Caco-2 (cell line): Measurements from ENCODE around the gene GINS1. TPM values are rescaled to one million over a fixed set of nuclear protein-coding genes. Genes with fewer than 3 reads are reported as not detected.

ENCODE experiments used
- BruUV-seq: library from RNA; stranded (reverse); fragments of 400-500 nt; replicated peaks from 2 replicates; lab custom pipeline; 2021; lab: Mats Ljungman, UMichigan
- CTCF ChIA-PET: fragments of 300-600 bp; sonication (Branson Sonifier 250); formaldehyde crosslinking; loops from one replicate; lab custom pipeline; 2022; ENCODE audit warnings: antibody characterized with exemption; lab: Charles Lee
- POLR2A ChIA-PET: fragments of 300-600 bp; sonication (Branson Sonifier 250); formaldehyde crosslinking; loops from one replicate; lab custom pipeline; 2022; ENCODE audit warnings: antibody characterized with exemption; lab: Charles Lee
- DNase-seq, 2 experiments: peaks; one replicate each; pipeline versions ENCODE4 v3.0.0 to v3.0.0-alpha.2; 2020 to 2022
- H3K27me3 ChIP-seq: replicated peaks from 2 replicates; pipeline ENCODE4 v1.6.0; 2011; ENCODE audit warnings: low read length; ENCODE audit not compliant: control insufficient read depth, insufficient read depth
- H3K36me3 ChIP-seq: 2 replicates; pipeline ENCODE4 v1.5.1; 2011; ENCODE audit warnings: low read length; ENCODE audit not compliant: control insufficient read depth, insufficient read depth
- H3K4me1 ChIP-seq: fragments of 250-450 bp; sonication (Bioruptor Pico); 2 replicates; pipeline ENCODE4 v1.5.1; 2020; ENCODE audit warnings: mild to moderate bottlenecking
- H3K4me3 ChIP-seq: 2 replicates; pipeline ENCODE4 v1.5.1; 2011; ENCODE audit warnings: low read depth, mild to moderate bottlenecking, control low read depth, low read length
- H3K9me3 ChIP-seq: fragments of 250-450 bp; sonication (Bioruptor Pico); 2 replicates; pipeline ENCODE4 v1.5.1; 2020; ENCODE audit warnings: mild to moderate bottlenecking, moderate library complexity
- H3K27ac Mint-ChIP-seq: one replicate; pipeline ENCODE4 v1.8.0; 2022; ENCODE audit warnings: mixed read lengths; ENCODE audit not compliant: unreplicated experiment
- H3K27me3 Mint-ChIP-seq: one replicate; pipeline ENCODE4 v1.8.0; 2022; ENCODE audit warnings: mixed read lengths; ENCODE audit not compliant: insufficient read depth, unreplicated experiment
- H3K36me3 Mint-ChIP-seq: one replicate; pipeline ENCODE4 v1.8.0; 2022; ENCODE audit warnings: mild to moderate bottlenecking, mixed read lengths; ENCODE audit not compliant: insufficient read depth, unreplicated experiment
- H3K4me1 Mint-ChIP-seq: one replicate; pipeline ENCODE4 v1.8.0; 2022; ENCODE audit warnings: low read depth, mixed read lengths; ENCODE audit not compliant: unreplicated experiment
- H3K4me3 Mint-ChIP-seq: one replicate; pipeline ENCODE4 v1.8.0; 2022; ENCODE audit warnings: mild to moderate bottlenecking, moderate library complexity, mixed read lengths; ENCODE audit not compliant: unreplicated experiment
- H3K9me3 Mint-ChIP-seq: one replicate; pipeline ENCODE4 v1.8.0; 2022; ENCODE audit warnings: mixed read lengths; ENCODE audit not compliant: unreplicated experiment
- intact Hi-C: fragments of 100-400 bp; cut with micrococcal nuclease; formaldehyde crosslinking; loops from one replicate; pipeline ENCODE4 v1.10.0; 2022; ENCODE audit not compliant: unreplicated experiment
- total RNA-seq: library from RNA; stranded (reverse); gene quantifications from 2 replicates; pipeline ENCODE4 v1.2.3, GENCODE V29; 2022
- TF ChIP-seq, protein P1 (sequence below), 2 experiments: fragments of 200-600 bp in 1 of 2; IDR thresholded peaks; 1 replicate in 1 of 2; 2 replicates in 1 of 2; pipeline versions ENCODE4 v1.5.1 to v1.8.0; 2011 to 2022; ENCODE audit warnings: antibody characterized with exemption in 1 of 2, control low read depth in 1 of 2, inconsistent platforms in 1 of 2, low read depth in 1 of 2, low read length in 1 of 2, mild to moderate bottlenecking in 1 of 2, moderate library complexity in 1 of 2; ENCODE audit not compliant: insufficient read depth in 1 of 2, severe bottlenecking in 1 of 2, unreplicated experiment in 1 of 2

Gene GINS1
- total RNA-seq, 1 experiment from 2014 or later, result 50.9 TPM

DNA sequence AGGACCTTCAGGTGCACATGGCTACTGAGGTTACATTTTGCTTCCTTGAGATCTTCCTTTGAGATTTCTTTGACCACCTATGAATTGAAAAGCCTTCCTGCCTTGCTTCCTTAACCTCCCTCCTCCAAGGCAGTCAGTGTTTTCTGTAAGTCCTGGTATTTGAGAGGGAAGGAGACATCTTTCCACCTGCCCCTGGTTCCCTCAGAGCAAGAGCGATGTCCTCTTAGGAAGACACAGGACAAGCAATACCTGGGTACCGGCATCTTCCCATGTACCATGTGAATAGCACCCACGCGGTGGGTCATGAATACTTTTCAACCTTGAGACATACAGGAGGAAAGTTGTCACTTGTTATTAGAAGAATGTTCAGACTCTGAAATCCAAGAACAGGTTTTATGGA, 37.1 kb downstream of the GINS1 start:
- no peak for DNase-seq
- H3K9me3 ChIP-seq, result no peaks in the 10 kb centered on the region
- no peaks in the 10 kb centered on the region for H3K4me1 Mint-ChIP-seq
- H3K36me3 ChIP-seq, result no peaks in the 10 kb centered on the region; the same call in 1 of the 2 replicates
- H3K27me3 Mint-ChIP-seq, result no peaks in the 10 kb centered on the region
- no peaks in the 10 kb centered on the region for H3K9me3 Mint-ChIP-seq
- no peaks in the 10 kb centered on the region for H3K4me1 ChIP-seq
- H3K27ac Mint-ChIP-seq, result no peak overlapping the region
- no peaks in the 10 kb centered on the region for H3K27me3 ChIP-seq
- intact Hi-C loops, result no loop called here
- H3K4me3 Mint-ChIP-seq, result no peak overlapping the region
- H3K4me3 ChIP-seq, result no peak overlapping the region
- TF ChIP-seq, protein P1, sequence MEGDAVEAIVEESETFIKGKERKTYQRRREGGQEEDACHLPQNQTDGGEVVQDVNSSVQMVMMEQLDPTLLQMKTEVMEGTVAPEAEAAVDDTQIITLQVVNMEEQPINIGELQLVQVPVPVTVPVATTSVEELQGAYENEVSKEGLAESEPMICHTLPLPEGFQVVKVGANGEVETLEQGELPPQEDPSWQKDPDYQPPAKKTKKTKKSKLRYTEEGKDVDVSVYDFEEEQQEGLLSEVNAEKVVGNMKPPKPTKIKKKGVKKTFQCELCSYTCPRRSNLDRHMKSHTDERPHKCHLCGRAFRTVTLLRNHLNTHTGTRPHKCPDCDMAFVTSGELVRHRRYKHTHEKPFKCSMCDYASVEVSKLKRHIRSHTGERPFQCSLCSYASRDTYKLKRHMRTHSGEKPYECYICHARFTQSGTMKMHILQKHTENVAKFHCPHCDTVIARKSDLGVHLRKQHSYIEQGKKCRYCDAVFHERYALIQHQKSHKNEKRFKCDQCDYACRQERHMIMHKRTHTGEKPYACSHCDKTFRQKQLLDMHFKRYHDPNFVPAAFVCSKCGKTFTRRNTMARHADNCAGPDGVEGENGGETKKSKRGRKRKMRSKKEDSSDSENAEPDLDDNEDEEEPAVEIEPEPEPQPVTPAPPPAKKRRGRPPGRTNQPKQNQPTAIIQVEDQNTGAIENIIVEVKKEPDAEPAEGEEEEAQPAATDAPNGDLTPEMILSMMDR (IDR thresholded peaks at IDR 0.05; ENCODE audit: insufficient read depth in 1 of 2, low read depth in 1 of 2, low read length in 1 of 2, severe bottlenecking in 1 of 2, unreplicated experiment in 1 of 2), result no peak
- peaks cover 85% of the 10 kb centered on the region for H3K36me3 Mint-ChIP-seq
- BruUV-seq, result no TSS peak
- CTCF ChIA-PET, result no interaction called here
- POLR2A ChIA-PET, result no interaction called here

DNA sequence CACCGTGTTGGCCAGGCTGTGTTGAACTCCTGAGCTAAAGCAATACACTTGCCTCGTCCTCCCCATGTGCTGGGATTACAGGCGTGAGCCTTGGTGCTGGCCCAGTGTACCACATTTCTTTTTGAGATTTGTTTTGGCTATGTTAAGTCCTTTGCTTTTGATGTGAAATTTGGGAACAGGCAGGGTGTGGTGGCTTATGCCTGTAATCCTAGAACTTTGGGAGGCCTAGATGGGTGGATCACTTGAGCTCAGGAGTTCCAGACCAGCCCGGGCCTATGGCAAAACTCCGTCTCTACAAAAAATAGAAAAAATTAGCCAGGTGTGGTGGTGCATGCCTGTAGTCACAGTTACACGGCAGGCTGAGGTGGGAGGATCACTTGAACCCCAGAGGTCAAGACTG, 40.2 kb downstream of the GINS1 start:
- ChIA-PET CTCF (no interaction called here), POLR2A (no interaction called here)
- BruUV-seq, result no TSS peak
- Mint-ChIP-seq H3K36me3 (peaks cover 67% of the 10 kb centered on the region), H3K4me1 (no peaks in the 10 kb centered on the region), H3K4me3 (no peak overlapping the region), H3K27ac (no peak overlapping the region), H3K27me3 (no peaks in the 10 kb centered on the region), H3K9me3 (no peaks in the 10 kb centered on the region)
- Histone ChIP-seq H3K9me3 (no peaks in the 10 kb centered on the region), H3K4me1 (no peaks in the 10 kb centered on the region), H3K4me3 (no peak overlapping the region), H3K27me3 (no peaks in the 10 kb centered on the region), H3K36me3 (no peaks in the 10 kb centered on the region; the same call in 1 of the 2 replicates)
- no peak for DNase-seq
- intact Hi-C loops, result no loop called here
- TF ChIP-seq, protein P1 (IDR thresholded peaks at IDR 0.05; ENCODE audit: insufficient read depth in 1 of 2, low read depth in 1 of 2, low read length in 1 of 2, severe bottlenecking in 1 of 2, unreplicated experiment in 1 of 2), result no peak

DNA sequence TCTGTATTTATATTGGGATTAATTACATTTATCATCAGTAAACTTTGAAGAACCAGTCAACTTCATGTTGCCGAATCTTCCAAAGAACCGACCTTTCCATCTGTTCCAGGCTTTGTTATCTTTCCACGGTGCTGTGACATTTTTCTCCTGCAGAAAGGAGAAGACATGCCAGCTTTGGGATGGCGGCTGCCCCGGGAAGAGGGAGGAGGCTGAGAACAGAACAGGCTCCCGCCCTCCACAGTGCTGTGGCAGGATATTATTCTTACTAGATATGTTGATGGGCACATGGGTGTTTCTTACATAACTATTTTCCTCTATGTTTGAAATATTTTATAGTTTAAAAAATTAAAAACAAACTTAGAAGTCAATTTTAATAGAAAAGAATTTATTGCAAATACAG, 44.9 kb downstream of the GINS1 start:
- Histone ChIP-seq H3K4me1 (no peaks in the 10 kb centered on the region), H3K4me3 (no peak overlapping the region), H3K9me3 (no peaks in the 10 kb centered on the region), H3K36me3 (no peaks in the 10 kb centered on the region; the same call in 1 of the 2 replicates), H3K27me3 (no peaks in the 10 kb centered on the region)
- ChIA-PET CTCF (no interaction called here), POLR2A (no interaction called here)
- H3K9me3 Mint-ChIP-seq, result no peaks in the 10 kb centered on the region
- intact Hi-C loops, result no loop called here
- H3K4me1 Mint-ChIP-seq, result no peaks in the 10 kb centered on the region
- BruUV-seq, result no TSS peak
- H3K4me3 Mint-ChIP-seq, result no peak overlapping the region
- no peak overlapping the region for H3K27ac Mint-ChIP-seq
- no peak for DNase-seq
- TF ChIP-seq, protein P1 (IDR thresholded peaks at IDR 0.05; ENCODE audit: insufficient read depth in 1 of 2, low read depth in 1 of 2, low read length in 1 of 2, severe bottlenecking in 1 of 2, unreplicated experiment in 1 of 2), result no peak
- H3K36me3 Mint-ChIP-seq, result peaks cover 23% of the 10 kb centered on the region
- no peaks in the 10 kb centered on the region for H3K27me3 Mint-ChIP-seq
